ENCODE data around the gene JTB. TPM values are rescaled to one million over a fixed set of nuclear protein-coding genes. Genes with fewer than 3 reads are reported as not detected.

JTB gene
- total and polyA plus RNA-seq, 2 experiments from 2014 or later = 183 to 242 TPM

DNA sequence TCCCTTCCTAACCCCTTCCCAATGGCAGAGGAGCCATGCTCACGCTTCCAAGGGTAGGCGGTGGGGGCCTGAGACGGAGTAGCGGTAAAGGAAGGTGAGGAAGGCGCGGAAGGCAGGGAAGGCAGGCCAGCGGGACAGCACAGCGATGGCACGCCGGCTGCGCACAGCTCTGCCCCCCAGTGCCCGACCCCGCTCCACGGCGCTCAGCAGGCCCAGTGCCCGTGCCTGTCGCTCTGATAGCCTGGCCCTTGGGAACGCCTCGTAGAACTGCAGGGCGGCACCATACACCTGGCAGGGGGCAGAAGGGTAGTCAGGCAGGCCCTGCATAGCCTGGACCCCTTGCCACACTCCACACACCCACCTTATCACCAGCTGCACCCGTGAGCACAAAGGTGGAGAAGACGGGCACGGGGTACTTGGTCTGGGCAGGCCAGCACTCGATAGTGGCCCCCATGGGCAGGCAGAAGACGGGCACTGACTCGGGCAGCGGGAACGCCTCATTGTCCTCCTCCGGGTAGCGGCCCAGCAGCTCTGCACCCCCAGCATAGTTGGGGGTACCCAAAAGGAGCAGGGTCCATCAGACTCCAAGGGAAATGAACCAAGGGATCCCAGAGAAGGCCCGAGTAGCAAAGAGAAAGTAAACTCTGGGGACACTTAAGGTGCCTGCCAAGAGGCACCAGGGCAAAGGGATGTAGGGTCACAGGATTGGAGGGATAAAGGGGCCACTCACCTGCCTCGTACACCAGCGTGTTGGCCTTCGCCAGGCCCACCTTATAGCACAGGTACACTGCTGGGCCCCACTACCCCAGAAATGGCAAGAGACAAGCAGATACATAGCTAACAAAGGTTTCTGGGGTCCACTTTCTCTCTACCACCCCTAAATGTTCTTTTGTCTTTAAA lies 35.4 kb downstream of the JTB start:
- H3F3A ChIP-seq (ENCODE audit: insufficient read depth) = no peaks in the 10 kb centered on the region
- no peaks in the 10 kb centered on the region; the same call in 1 of the 2 replicates for H3K36me3 ChIP-seq (ENCODE audit: low read depth)
- no peaks in the 10 kb centered on the region for H3K9me3 ChIP-seq (ENCODE audit: low read depth)
- 93 to 94% methylated on average over 30 to 34 of the region's 34 CpGs for WGBS, 2 experiments (ENCODE audit: low coverage in 1 of 2, low lambda C conversion rate in 2 of 2, missing lambda C conversion rate in 2 of 2)
- no peak for DNase-seq
- H3K9ac ChIP-seq = no peak overlapping the region
- H3K79me2 ChIP-seq (ENCODE audit: insufficient read depth) = peaks cover 22% of the 10 kb centered on the region
- H2AFZ ChIP-seq = no peak overlapping the region
- in situ Hi-C loops (cut with MboI) = no loop called here
- no peak overlapping the region for H3K27ac ChIP-seq
- no peaks in the 10 kb centered on the region for H4K20me1 ChIP-seq (ENCODE audit: insufficient read depth)
- H3K4me1 ChIP-seq (ENCODE audit: insufficient read depth) = peaks cover 3% of the 10 kb centered on the region; the same call in 1 of the 2 replicates
- no peaks in the 10 kb centered on the region for H3K27me3 ChIP-seq (replicated peaks; ENCODE audit: insufficient read depth)
- no peak overlapping the region for H3K4me3 ChIP-seq
- H3K9me2 ChIP-seq (ENCODE audit: insufficient read depth) = no peaks in the 10 kb centered on the region
- H3K4me2 ChIP-seq (ENCODE audit: unreplicated experiment) = no peak overlapping the region
- TF ChIP-seq EZH2 (IDR thresholded peaks at IDR 0.05; ENCODE audit: insufficient read depth, poor library complexity, severe bottlenecking) (no peak), EZH2phosphoT487 (IDR thresholded peaks at IDR 0.05; ENCODE audit: insufficient read depth, low read depth) (no peak)

DNA sequence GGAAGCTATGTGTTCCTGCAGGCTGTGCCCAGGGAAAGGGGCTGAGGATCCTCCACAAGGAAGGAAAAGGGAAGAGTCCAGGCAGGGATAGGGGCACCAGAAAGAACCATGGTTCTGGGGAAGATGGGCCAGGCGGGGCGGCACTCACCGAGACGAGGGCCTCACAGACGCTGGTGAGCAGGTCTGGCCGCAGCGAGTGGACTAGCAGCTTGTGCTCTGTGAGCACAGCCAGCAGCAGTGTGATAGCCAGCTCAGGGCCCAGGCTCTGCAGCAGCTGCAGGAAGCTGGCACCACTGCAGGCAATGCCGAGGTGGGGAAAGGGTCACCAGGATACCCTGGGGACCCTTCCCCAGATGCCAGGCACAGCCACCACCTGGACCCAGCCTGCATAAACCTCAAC lies 36.7 kb downstream of the JTB start:
- TF ChIP-seq EZH2 (IDR thresholded peaks at IDR 0.05; ENCODE audit: insufficient read depth, poor library complexity, severe bottlenecking) = no peak
- no peak for TF ChIP-seq EZH2phosphoT487 (IDR thresholded peaks at IDR 0.05; ENCODE audit: insufficient read depth, low read depth)
- Histone ChIP-seq H3F3A (ENCODE audit: insufficient read depth) (no peaks in the 10 kb centered on the region), H3K9ac (no peak overlapping the region), H3K9me3 (ENCODE audit: low read depth) (no peaks in the 10 kb centered on the region), H3K4me2 (ENCODE audit: unreplicated experiment) (no peak overlapping the region), H3K4me1 (ENCODE audit: insufficient read depth) (peaks cover 3% of the 10 kb centered on the region; the same call in 1 of the 2 replicates), H3K27ac (no peak overlapping the region), H4K20me1 (ENCODE audit: insufficient read depth) (no peaks in the 10 kb centered on the region), H2AFZ (no peak overlapping the region), H3K27me3 (replicated peaks; ENCODE audit: insufficient read depth) (no peaks in the 10 kb centered on the region), H3K9me2 (ENCODE audit: insufficient read depth) (no peaks in the 10 kb centered on the region), H3K36me3 (ENCODE audit: low read depth) (no peaks in the 10 kb centered on the region; the same call in 1 of the 2 replicates), H3K79me2 (ENCODE audit: insufficient read depth) (peaks cover 22% of the 10 kb centered on the region), H3K4me3 (no peak overlapping the region)
- WGBS, 2 experiments (ENCODE audit: low coverage in 1 of 2, low lambda C conversion rate in 2 of 2, missing lambda C conversion rate in 2 of 2) = 76 to 95% methylated on average over 3 to 8 of the region's 8 CpGs
- in situ Hi-C loops (cut with MboI) = no loop called here
- no peak for DNase-seq

DNA sequence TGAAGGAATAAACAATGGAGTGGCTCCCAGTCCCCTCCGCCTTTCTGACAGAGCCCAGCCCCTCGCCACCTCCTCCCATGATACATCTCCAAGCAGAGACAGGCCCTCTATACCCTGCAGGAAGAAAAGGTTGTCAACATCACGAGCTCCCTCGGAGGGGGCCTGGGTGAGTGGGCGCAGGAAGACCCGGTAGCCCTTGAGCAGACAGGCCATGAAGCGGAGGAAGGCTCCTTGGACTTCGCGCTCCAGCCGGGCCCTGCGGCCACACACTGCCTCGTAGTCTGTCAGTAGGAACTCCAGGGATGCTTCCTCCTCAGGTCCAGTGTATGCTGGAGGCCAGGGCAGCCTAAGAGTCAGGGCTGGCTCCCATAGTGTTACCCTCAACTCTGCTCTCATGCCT lies 38.0 kb downstream of the JTB start:
- H3K9ac ChIP-seq = no peak overlapping the region
- H3K27me3 ChIP-seq (replicated peaks; ENCODE audit: insufficient read depth) = no peaks in the 10 kb centered on the region
- H3K9me2 ChIP-seq (ENCODE audit: insufficient read depth) = no peaks in the 10 kb centered on the region
- H3K79me2 ChIP-seq (ENCODE audit: insufficient read depth) = peaks cover 9% of the 10 kb centered on the region
- in situ Hi-C loops (cut with MboI) = no loop called here
- H3K4me3 ChIP-seq = no peak overlapping the region
- H3K9me3 ChIP-seq (ENCODE audit: low read depth) = no peaks in the 10 kb centered on the region
- WGBS, 2 experiments (ENCODE audit: low coverage in 1 of 2, low lambda C conversion rate in 2 of 2, missing lambda C conversion rate in 2 of 2) = 97% methylated on average over 12 of the region's 12 CpGs
- H3F3A ChIP-seq (ENCODE audit: insufficient read depth) = no peaks in the 10 kb centered on the region
- TF ChIP-seq EZH2phosphoT487 (IDR thresholded peaks at IDR 0.05; ENCODE audit: insufficient read depth, low read depth) = no peak
- TF ChIP-seq EZH2 (IDR thresholded peaks at IDR 0.05; ENCODE audit: insufficient read depth, poor library complexity, severe bottlenecking) = no peak
- H4K20me1 ChIP-seq (ENCODE audit: insufficient read depth) = no peaks in the 10 kb centered on the region
- no peak overlapping the region for H2AFZ ChIP-seq
- H3K4me2 ChIP-seq (ENCODE audit: unreplicated experiment) = no peak overlapping the region
- no peak for DNase-seq
- H3K27ac ChIP-seq = no peak overlapping the region
- no peaks in the 10 kb centered on the region; the same call in 1 of the 2 replicates for H3K36me3 ChIP-seq (ENCODE audit: low read depth)
- no peaks in the 10 kb centered on the region for H3K4me1 ChIP-seq (ENCODE audit: insufficient read depth)

DNA sequence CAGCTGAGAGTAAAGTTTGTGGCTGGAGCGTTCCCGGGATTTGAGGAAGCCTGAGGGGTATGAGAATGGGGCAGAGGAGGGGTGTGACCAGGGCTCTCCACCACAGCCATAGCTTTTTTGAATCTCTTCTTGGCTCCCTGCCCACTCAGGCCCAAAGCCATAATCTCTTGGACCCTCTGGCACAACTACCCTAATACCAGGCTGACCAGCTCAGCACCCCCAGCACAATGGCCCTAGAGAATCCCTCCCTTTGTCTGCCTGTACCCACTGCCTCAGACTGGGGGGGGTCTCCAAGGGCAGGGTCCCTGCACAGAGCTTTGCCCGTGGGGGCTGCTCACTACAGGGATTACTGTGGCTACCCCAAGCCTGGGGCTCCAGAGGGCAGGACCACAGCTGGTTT lies 38.5 kb downstream of the JTB start:
- no peaks in the 10 kb centered on the region for H3F3A ChIP-seq (ENCODE audit: insufficient read depth)
- H4K20me1 ChIP-seq (ENCODE audit: insufficient read depth) = no peaks in the 10 kb centered on the region
- in situ Hi-C loops (cut with MboI) = no loop called here
- H3K4me3 ChIP-seq = no peak overlapping the region
- H3K9me3 ChIP-seq (ENCODE audit: low read depth) = no peaks in the 10 kb centered on the region
- peaks cover 4% of the 10 kb centered on the region for H3K79me2 ChIP-seq (ENCODE audit: insufficient read depth)
- no peak overlapping the region for H2AFZ ChIP-seq
- no peak overlapping the region for H3K9ac ChIP-seq
- WGBS, 2 experiments (ENCODE audit: low coverage in 1 of 2, low lambda C conversion rate in 2 of 2, missing lambda C conversion rate in 2 of 2) = 95 to 100% methylated on average over 3 of the region's 3 CpGs
- TF ChIP-seq EZH2 (IDR thresholded peaks at IDR 0.05; ENCODE audit: insufficient read depth, poor library complexity, severe bottlenecking) = no peak
- TF ChIP-seq EZH2phosphoT487 (IDR thresholded peaks at IDR 0.05; ENCODE audit: insufficient read depth, low read depth) = no peak
- no peak overlapping the region for H3K27ac ChIP-seq
- DNase-seq = no peak
- no peaks in the 10 kb centered on the region for H3K4me1 ChIP-seq (ENCODE audit: insufficient read depth)
- no peaks in the 10 kb centered on the region; the same call in 1 of the 2 replicates for H3K36me3 ChIP-seq (ENCODE audit: low read depth)
- no peaks in the 10 kb centered on the region for H3K27me3 ChIP-seq (replicated peaks; ENCODE audit: insufficient read depth)
- H3K4me2 ChIP-seq (ENCODE audit: unreplicated experiment) = no peak overlapping the region
- no peaks in the 10 kb centered on the region for H3K9me2 ChIP-seq (ENCODE audit: insufficient read depth)

Data from GM23248 (cell line).